Left cardiac atrium (tissue), 4 donors: Measurements from ENCODE around the gene OR7A5. TPM values are rescaled to one million over a fixed set of nuclear protein-coding genes. Genes with fewer than 3 reads are reported as not detected.
A peak's percentile ranks its signal among the peaks of the same experiment; 100 is the strongest.
"Not testable (repeated sequence)": the region's sequence is repeated elsewhere in the genome, so short reads cannot be mapped to it uniquely, and the experiment has no call there.

Experiments used
- ATAC-seq, 2 donors: fragments of 200-7000 bp; cut with Tn5 transposase; one replicate each; pipeline ENCODE4 v1.9.1; 2020; ENCODE audit warnings: mild to moderate bottlenecking in 2 of 2, moderate library complexity in 2 of 2
- DNase-seq: peaks from one replicate; pipeline ENCODE4 v3.0.0-alpha.2; 2020
- intact Hi-C, 2 donors: fragments of 100-400 bp; cut with DNase I; formaldehyde crosslinking; loops; one replicate each; pipeline versions ENCODE4 v1.14.1 to v1.15.1; 2022 to 2023
- total RNA-seq, 2 donors: library from RNA; stranded (reverse); fragmentation: NEBNext Ultra II Directional; extraction: Animal tissue kit (Norgen Biotek cat#: 25700); gene quantifications; one replicate each; pipeline ENCODE4 v1.2.1, GENCODE V29; 2021
- donor health status: DM: no; HTN: yes; CAD: no.
- donor health status: DM: no; HTN: yes; CAD: no; lungs with severe emphysema.
- donor health status: DM: yes; HTN: yes; CAD: no.
- donor health status: Dilated cardiomyopathy.

The OR7A5 gene
- total RNA-seq, 2 donors from 2014 or later, result not detected

- intact Hi-C loops, result no loop called here
- DNase-seq (no peak), ATAC-seq (no peak)
These were observed 48.5 kb downstream of the OR7A5 start for GRCh38 chr19:14786421-14786851.

- DNase-seq (peak; percentile 45), ATAC-seq (peak; percentile 57 to 89)
- intact Hi-C loops, result not testable (repeated sequence)
These were observed 49.7 kb downstream of the OR7A5 start for GRCh38 chr19:14785102-14785793.

- DNase-seq (peak; percentile 64), ATAC-seq (peak; percentile 78 to 89)
- intact Hi-C loops, result not testable (repeated sequence)
These were observed 50.3 kb downstream of the OR7A5 start for GRCh38 chr19:14784730-14785101.

- intact Hi-C loops, ATAC-seq, DNase-seq: not testable (repeated sequence)
These were observed 51.5 kb downstream of the OR7A5 start for GRCh38 chr19:14783410-14783998.

- ATAC-seq (no peak), DNase-seq (no peak)
- intact Hi-C loops, result no loop called here
These were observed 52.2 kb downstream of the OR7A5 start for GRCh38 chr19:14782626-14783409.

GRCh38 chr19:14781713-14782536 is 53.1 kb downstream of the OR7A5 start:
- ATAC-seq, DNase-seq, intact Hi-C loops: not testable (repeated sequence)

GRCh38 chr19:14780622-14781225 is 54.3 kb downstream of the OR7A5 start:
- DNase-seq, ATAC-seq, intact Hi-C loops: not testable (repeated sequence)

- intact Hi-C loops, result no loop called here
- DNase-seq (no peak), ATAC-seq (no peak)
These were observed 55.8 kb downstream of the OR7A5 start for GRCh38 chr19:14779151-14779550.

GRCh38 chr19:14778110-14778845 is 56.7 kb downstream of the OR7A5 start, which contains the start of gene ADGRE2:
TSS of gene ADGRE2 (minus strand) at chr19:14778560. CDS start at chr19:14776756, 1,804 bp downstream.
- intact Hi-C loops, ATAC-seq, DNase-seq: not testable (repeated sequence)

GRCh38 chr19:14777645-14778044 is 57.3 kb downstream of the OR7A5 start:
- intact Hi-C loops, DNase-seq, ATAC-seq: not testable (repeated sequence)

Other genes with a start within 250 kb of the OR7A5 start
- under 1 TPM in 1 of 2 donors, not detected in 1; 0.27 TPM for gene ADGRE3, start 160.3 kb downstream of the OR7A5 start, total RNA-seq
- gene ZNF333, start 145.1 kb downstream of the OR7A5 start, total RNA-seq, result 1 to 10 TPM; 7.2 to 9.4 TPM
- gene ADGRE2, start 56.6 kb downstream of the OR7A5 start, total RNA-seq, result 1 to 10 TPM in 1 of 2 donors, under 1 TPM in 1; 0.88 to 1.4 TPM
- gene OR7C1, start within 50 bp of the OR7A5 start, total RNA-seq, result not detected
- gene OR7A10, start 13.7 kb upstream of the OR7A5 start, total RNA-seq, result not detected
- gene OR7A17, start 50.9 kb upstream of the OR7A5 start, total RNA-seq, result not detected
- gene OR7C2, start 106.3 kb upstream of the OR7A5 start, total RNA-seq, result not detected
- not detected for gene SLC1A6, start 144.7 kb upstream of the OR7A5 start, total RNA-seq
- not detected for gene CASP14, start 214.3 kb upstream of the OR7A5 start, total RNA-seq
- not detected for gene OR1I1, start 247.0 kb upstream of the OR7A5 start, total RNA-seq